HepG2 (cell line): ENCODE measurements around the gene TACO1. TPM values are rescaled to one million over a fixed set of nuclear protein-coding genes. Genes with fewer than 3 reads are reported as not detected.

Source experiments
- CREB3 ChIP-seq: sonication (generic); formaldehyde crosslinking; IDR thresholded peaks from 2 replicates; pipeline ENCODE4 v1.5.0; 2020; ENCODE audit warnings: missing genetic modification reagents
- EP300 ChIP-seq, 3 experiments: sonication (generic) in 1 of 3; formaldehyde crosslinking in 1 of 3; IDR thresholded peaks; 2 replicates each; pipeline versions ENCODE4 v1.5.1 to v1.6.1; 2011 to 2020; ENCODE audit warnings: low read depth in 2 of 3, low read length in 2 of 3, borderline replicate concordance in 1 of 3, improper control_type of control experiment in 1 of 3, mild to moderate bottlenecking in 1 of 3, missing genetic modification reagents in 1 of 3, moderate library complexity in 1 of 3
- GATAD1 ChIP-seq: IDR thresholded peaks from 2 replicates; pipeline ENCODE4 v1.6.1; 2016; ENCODE audit warnings: missing genetic modification reagents, missing compliant biosample characterization
- ISX ChIP-seq: sonication (generic); formaldehyde crosslinking; conservative IDR thresholded peaks from 2 replicates; pipeline ENCODE4 v1.5.0; 2020; ENCODE audit warnings: missing genetic modification reagents
- JUND ChIP-seq: sonication (generic); formaldehyde crosslinking; IDR thresholded peaks from 2 replicates; pipeline ENCODE4 v1.8.0; 2022; ENCODE audit warnings: mild to moderate bottlenecking, missing genetic modification reagents
- MBD4 ChIP-seq: IDR thresholded peaks from 2 replicates; pipeline ENCODE4 v1.6.1; 2012; ENCODE audit warnings: low read length, inconsistent platforms, borderline replicate concordance
- NCOA5 ChIP-seq: sonication (generic); formaldehyde crosslinking; IDR thresholded peaks from 2 replicates; pipeline ENCODE4 v1.4.0; 2020; ENCODE audit warnings: missing genetic modification reagents
- NPAS2 ChIP-seq: sonication (generic); formaldehyde crosslinking; IDR thresholded peaks from 2 replicates; pipeline ENCODE4 v1.8.0; 2022; ENCODE audit warnings: mild to moderate bottlenecking, missing genetic modification reagents, borderline replicate concordance
- SOX6 ChIP-seq, 2 experiments: fragments of 450-650 bp in 1 of 2; sonication (generic) in 1 of 2; formaldehyde crosslinking in 1 of 2; IDR thresholded peaks; 2 replicates each; pipeline versions ENCODE4 v1.4.0 to v1.6.1; 2017 to 2020; ENCODE audit warnings: antibody characterized with exemption in 1 of 2, mild to moderate bottlenecking in 1 of 2, missing genetic modification reagents in 1 of 2
- TERF1 ChIP-seq: sonication (generic); formaldehyde crosslinking; IDR thresholded peaks from 2 replicates; pipeline ENCODE4 v1.8.0; 2022; ENCODE audit warnings: mild to moderate bottlenecking, missing genetic modification reagents, moderate library complexity
- YY1 ChIP-seq: IDR thresholded peaks from 2 replicates; pipeline ENCODE4 v1.6.1; 2011; ENCODE audit warnings: low read length, low read depth, moderate library complexity, mild to moderate bottlenecking; ENCODE audit not compliant: insufficient read depth, insufficient replicate concordance
- ZC3H4 ChIP-seq: sonication (generic); formaldehyde crosslinking; IDR thresholded peaks from 2 replicates; pipeline ENCODE4 v1.4.0; 2020; ENCODE audit warnings: missing genetic modification reagents, borderline replicate concordance
- ZNF121 ChIP-seq: sonication (generic); formaldehyde crosslinking; IDR thresholded peaks from 2 replicates; pipeline ENCODE4 v1.5.0; 2020; ENCODE audit warnings: mild to moderate bottlenecking, missing genetic modification reagents
- ZNF343 ChIP-seq: sonication (generic); formaldehyde crosslinking; IDR thresholded peaks from 2 replicates; pipeline ENCODE4 v1.4.0; 2020; ENCODE audit warnings: mild to moderate bottlenecking, missing genetic modification reagents
- ZNF513 ChIP-seq: sonication (generic); formaldehyde crosslinking; conservative IDR thresholded peaks from 2 replicates; pipeline ENCODE4 v1.5.0; 2020; ENCODE audit warnings: missing genetic modification reagents
- ZNF564 ChIP-seq: sonication (generic); formaldehyde crosslinking; IDR thresholded peaks from 2 replicates; pipeline ENCODE4 v1.8.1; 2023; ENCODE audit warnings: mild to moderate bottlenecking, missing genetic modification reagents
- ZNF589 ChIP-seq: sonication (generic); formaldehyde crosslinking; conservative IDR thresholded peaks from 2 replicates; pipeline ENCODE4 v1.8.0; 2022; ENCODE audit warnings: mild to moderate bottlenecking, moderate library complexity, missing genetic modification reagents
- ZNF605 ChIP-seq: sonication (generic); formaldehyde crosslinking; IDR thresholded peaks from 2 replicates; pipeline ENCODE4 v1.8.0; 2022; ENCODE audit warnings: mild to moderate bottlenecking, missing genetic modification reagents
- ZNF777 ChIP-seq: sonication (generic); formaldehyde crosslinking; IDR thresholded peaks from 2 replicates; pipeline ENCODE4 v1.4.0; 2020; ENCODE audit warnings: missing genetic modification reagents
- polyA plus RNA-seq, 8 experiments: library from polyadenylated mRNA; depleted of rRNA in 3 of 8; stranded (reverse) in 7 of 8; unstranded in 1 of 8; fragments of >200 nt; fragmentation: Illumina TruSeq in 4 of 8; extraction: Trizol in 4 of 8; gene quantifications; 2 replicates each; pipeline versions ENCODE4 v1.2.1 to v1.2.3, GENCODE V29; 2011 to 2016; ENCODE audit warnings: low read depth in 4 of 8, missing spikeins in 1 of 8, mixed read lengths in 1 of 8; ENCODE audit not compliant: insufficient read depth in 1 of 8
- total RNA-seq, 5 experiments: library from RNA; depleted of rRNA; stranded (reverse); fragments of >200 nt; fragmentation: Illumina TruSeq; extraction: Trizol; gene quantifications; 2 replicates each; pipeline ENCODE4 v1.2.3, GENCODE V29; 2016; ENCODE audit warnings: low read depth in 1 of 5
- TF ChIP-seq, protein P1 (sequence below): sonication (generic); formaldehyde crosslinking; IDR thresholded peaks from 2 replicates; pipeline ENCODE4 v1.5.1; 2020; ENCODE audit warnings: missing genetic modification reagents, mild to moderate bottlenecking, borderline replicate concordance
- TF ChIP-seq, protein P2 (sequence below): sonication (generic); formaldehyde crosslinking; IDR thresholded peaks from 2 replicates; pipeline ENCODE4 v1.4.0; 2020; ENCODE audit warnings: missing genetic modification reagents, borderline replicate concordance

Gene TACO1
- total and polyA plus RNA-seq, 2 of the 13 experiments (the other 11 are each of a cell fraction or from before 2014, with no cell fraction given), result 34.7 to 53.6 TPM

GRCh38 chr17:63579633-63580032 is 21.1 kb upstream of the TACO1 start (continued):
- TF ChIP-seq, protein P1, sequence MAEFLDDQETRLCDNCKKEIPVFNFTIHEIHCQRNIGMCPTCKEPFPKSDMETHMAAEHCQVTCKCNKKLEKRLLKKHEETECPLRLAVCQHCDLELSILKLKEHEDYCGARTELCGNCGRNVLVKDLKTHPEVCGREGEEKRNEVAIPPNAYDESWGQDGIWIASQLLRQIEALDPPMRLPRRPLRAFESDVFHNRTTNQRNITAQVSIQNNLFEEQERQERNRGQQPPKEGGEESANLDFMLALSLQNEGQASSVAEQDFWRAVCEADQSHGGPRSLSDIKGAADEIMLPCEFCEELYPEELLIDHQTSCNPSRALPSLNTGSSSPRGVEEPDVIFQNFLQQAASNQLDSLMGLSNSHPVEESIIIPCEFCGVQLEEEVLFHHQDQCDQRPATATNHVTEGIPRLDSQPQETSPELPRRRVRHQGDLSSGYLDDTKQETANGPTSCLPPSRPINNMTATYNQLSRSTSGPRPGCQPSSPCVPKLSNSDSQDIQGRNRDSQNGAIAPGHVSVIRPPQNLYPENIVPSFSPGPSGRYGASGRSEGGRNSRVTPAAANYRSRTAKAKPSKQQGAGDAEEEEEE (CRISPR knock-in tag), result no peak
- TF ChIP-seq ZNF777 (CRISPR knock-in tag) (no peak), ZNF589 (no peak), CREB3 (CRISPR knock-in tag) (no peak), ZNF343 (no peak), ZNF605 (no peak), MBD4 (no peak), TERF1 (CRISPR knock-in tag) (no peak), ZNF121 (CRISPR knock-in tag) (peak; percentile 79), NPAS2 (CRISPR knock-in tag) (no peak), SOX6 (IDR thresholded peaks at IDR 0.05) (no peak), SOX6 (CRISPR knock-in tag; IDR thresholded peaks at IDR 0.05) (peak; percentile 77), YY1 (no peak), ZC3H4 (no peak), GATAD1 (CRISPR knock-in tag) (no peak), ZNF564 (CRISPR knock-in tag) (no peak), ZNF513 (CRISPR knock-in tag) (no peak), ISX (CRISPR knock-in tag) (no peak), JUND (CRISPR knock-in tag) (peak; percentile 47; the same call in 1 of the 2 replicates), NCOA5 (no peak), EP300 (IDR thresholded peaks at IDR 0.05; ENCODE audit: low read depth in 2 of 2, low read length in 2 of 2) (peak in 1 of 2 experiments; percentile 53; a peak in 2 of 4 replicates), EP300 (CRISPR knock-in tag; IDR thresholded peaks at IDR 0.05; ENCODE audit: borderline replicate concordance) (peak; percentile 7; the same call in 1 of the 2 replicates)
- TF ChIP-seq, protein P2, sequence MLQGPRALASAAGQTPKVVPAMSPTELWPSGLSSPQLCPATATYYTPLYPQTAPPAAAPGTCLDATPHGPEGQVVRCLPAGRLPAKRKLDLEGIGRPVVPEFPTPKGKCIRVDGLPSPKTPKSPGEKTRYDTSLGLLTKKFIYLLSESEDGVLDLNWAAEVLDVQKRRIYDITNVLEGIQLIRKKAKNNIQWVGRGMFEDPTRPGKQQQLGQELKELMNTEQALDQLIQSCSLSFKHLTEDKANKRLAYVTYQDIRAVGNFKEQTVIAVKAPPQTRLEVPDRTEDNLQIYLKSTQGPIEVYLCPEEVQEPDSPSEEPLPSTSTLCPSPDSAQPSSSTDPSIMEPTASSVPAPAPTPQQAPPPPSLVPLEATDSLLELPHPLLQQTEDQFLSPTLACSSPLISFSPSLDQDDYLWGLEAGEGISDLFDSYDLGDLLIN (CRISPR knock-in tag), result no peak
